D721Med (cell line): ENCODE data around the gene GAA.

Experiments
- DNase-seq: peaks from one replicate; pipeline ENCODE4 v3.0.0; 2011; ENCODE audit warnings: low spot score; ENCODE audit not compliant: insufficient read length
- FAIRE-seq: peaks from 2 replicates; lab custom pipeline; 2011; peaks lifted over from hg19 to GRCh38; lab: Jason Lieb, UNC
- TF ChIP-seq, protein P1 (sequence below): IDR thresholded peaks from 2 replicates; pipeline ENCODE4 v1.5.1; 2012; ENCODE audit warnings: mild to moderate bottlenecking, control low read depth; ENCODE audit not compliant: insufficient read depth; ENCODE audit errors: missing control alignments

GAA gene

GRCh38 chr17:80132906-80133625 lies 31.7 kb downstream of the GAA start:
- TF ChIP-seq, protein P1, sequence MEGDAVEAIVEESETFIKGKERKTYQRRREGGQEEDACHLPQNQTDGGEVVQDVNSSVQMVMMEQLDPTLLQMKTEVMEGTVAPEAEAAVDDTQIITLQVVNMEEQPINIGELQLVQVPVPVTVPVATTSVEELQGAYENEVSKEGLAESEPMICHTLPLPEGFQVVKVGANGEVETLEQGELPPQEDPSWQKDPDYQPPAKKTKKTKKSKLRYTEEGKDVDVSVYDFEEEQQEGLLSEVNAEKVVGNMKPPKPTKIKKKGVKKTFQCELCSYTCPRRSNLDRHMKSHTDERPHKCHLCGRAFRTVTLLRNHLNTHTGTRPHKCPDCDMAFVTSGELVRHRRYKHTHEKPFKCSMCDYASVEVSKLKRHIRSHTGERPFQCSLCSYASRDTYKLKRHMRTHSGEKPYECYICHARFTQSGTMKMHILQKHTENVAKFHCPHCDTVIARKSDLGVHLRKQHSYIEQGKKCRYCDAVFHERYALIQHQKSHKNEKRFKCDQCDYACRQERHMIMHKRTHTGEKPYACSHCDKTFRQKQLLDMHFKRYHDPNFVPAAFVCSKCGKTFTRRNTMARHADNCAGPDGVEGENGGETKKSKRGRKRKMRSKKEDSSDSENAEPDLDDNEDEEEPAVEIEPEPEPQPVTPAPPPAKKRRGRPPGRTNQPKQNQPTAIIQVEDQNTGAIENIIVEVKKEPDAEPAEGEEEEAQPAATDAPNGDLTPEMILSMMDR, result no peak
- FAIRE-seq (no peak), DNase-seq (no peak)

- TF ChIP-seq, protein P1, result no peak
- no peak for DNase-seq
Measured at GRCh38 chr17:80133626-80133970, 32.2 kb downstream of the GAA start.

DNA sequence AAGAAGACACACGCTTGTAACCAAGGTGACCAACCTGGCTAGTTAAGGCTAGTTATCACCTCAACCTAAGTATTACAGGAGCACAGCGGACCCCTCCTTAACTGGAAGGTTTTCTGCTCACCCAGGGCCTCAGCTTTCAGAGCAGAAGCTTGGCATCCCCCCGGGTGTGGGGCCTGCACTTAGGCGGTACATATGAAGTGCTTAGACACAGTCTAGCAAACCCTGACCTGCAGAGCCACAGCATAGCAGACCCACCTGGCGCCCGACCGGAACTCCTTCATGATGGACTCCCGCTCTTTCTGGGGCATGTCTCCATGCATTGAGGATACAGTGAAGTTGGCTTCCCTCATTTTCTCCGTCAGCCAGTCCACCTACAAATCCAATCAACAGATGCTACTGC lies 35.8 kb downstream of the GAA start:
- TF ChIP-seq, protein P1, result no peak
- FAIRE-seq, result no peak

More at GRCh38 chr17:80133626-80133970, 32.2 kb downstream of the GAA start:
- no peak for FAIRE-seq

GRCh38 chr17:80138856-80139426 lies 37.6 kb downstream of the GAA start:
- DNase-seq, result no peak
- no peak for FAIRE-seq
- TF ChIP-seq, protein P1, result no peak

More for the DNA sequence above, 35.8 kb downstream of the GAA start:
- DNase-seq, result no peak

- FAIRE-seq (no peak), DNase-seq (no peak)
- TF ChIP-seq, protein P1, result no peak
Measured at GRCh38 chr17:80141463-80142165, 40.2 kb downstream of the GAA start.

- no peak for DNase-seq
- TF ChIP-seq, protein P1, result no peak
- no peak for FAIRE-seq
Measured at GRCh38 chr17:80142929-80143328, 41.5 kb downstream of the GAA start.
